ENCODE measurements around the gene ITPR3. TPM values are rescaled to one million over a fixed set of nuclear protein-coding genes. Genes with fewer than 3 reads are reported as not detected.
A peak's percentile ranks its signal among the peaks of the same experiment; 100 is the strongest.

The ITPR3 gene
- total RNA-seq, 4 donors from 2014 or later: 76.8 to 101 (median 93.9) TPM

DNA sequence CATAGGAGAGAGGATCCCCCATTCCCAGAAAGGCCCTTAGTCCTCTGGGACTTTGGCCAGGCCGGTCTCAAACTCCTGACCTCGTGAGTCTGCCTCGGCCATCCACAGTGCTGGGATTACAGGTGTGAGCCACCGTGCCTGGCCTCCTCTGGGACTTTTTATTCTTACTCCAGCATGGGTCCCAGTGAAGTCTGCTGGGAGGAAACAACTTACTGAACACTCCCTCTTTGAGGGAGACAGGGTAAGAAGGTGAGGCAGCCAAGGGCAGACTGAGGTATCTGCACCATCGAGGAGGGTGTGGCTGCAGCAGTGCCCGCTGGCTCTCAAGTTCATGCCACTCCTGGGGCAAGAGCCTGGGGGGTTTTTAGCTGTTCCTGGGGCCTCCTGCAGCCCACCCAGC is 43.4 kb upstream of the ITPR3 start:
- 83% methylated on average over 3 to 6 of the region's 6 CpGs for WGBS, 2 donors
- TF ChIP-seq, protein P1, sequence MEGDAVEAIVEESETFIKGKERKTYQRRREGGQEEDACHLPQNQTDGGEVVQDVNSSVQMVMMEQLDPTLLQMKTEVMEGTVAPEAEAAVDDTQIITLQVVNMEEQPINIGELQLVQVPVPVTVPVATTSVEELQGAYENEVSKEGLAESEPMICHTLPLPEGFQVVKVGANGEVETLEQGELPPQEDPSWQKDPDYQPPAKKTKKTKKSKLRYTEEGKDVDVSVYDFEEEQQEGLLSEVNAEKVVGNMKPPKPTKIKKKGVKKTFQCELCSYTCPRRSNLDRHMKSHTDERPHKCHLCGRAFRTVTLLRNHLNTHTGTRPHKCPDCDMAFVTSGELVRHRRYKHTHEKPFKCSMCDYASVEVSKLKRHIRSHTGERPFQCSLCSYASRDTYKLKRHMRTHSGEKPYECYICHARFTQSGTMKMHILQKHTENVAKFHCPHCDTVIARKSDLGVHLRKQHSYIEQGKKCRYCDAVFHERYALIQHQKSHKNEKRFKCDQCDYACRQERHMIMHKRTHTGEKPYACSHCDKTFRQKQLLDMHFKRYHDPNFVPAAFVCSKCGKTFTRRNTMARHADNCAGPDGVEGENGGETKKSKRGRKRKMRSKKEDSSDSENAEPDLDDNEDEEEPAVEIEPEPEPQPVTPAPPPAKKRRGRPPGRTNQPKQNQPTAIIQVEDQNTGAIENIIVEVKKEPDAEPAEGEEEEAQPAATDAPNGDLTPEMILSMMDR (IDR thresholded peaks at IDR 0.05): no peak
- no peak for TF ChIP-seq EP300 (IDR thresholded peaks at IDR 0.05)
- no peak for TF ChIP-seq POLR2A (IDR thresholded peaks at IDR 0.05)
- peaks cover 0 to 37% (median 18%) of the 10 kb centered on the region in 4 donors for H3K4me1 ChIP-seq
- no peaks in the 10 kb centered on the region for H3K9me3 ChIP-seq
- H3K4me3 ChIP-seq: no peak overlapping the region
- DNase-seq (ENCODE audit: low spot score in 2 of 2): no peak
- no peaks in the 10 kb centered on the region for H3K27me3 ChIP-seq
- peaks cover 4 to 47% (median 21%) of the 10 kb centered on the region in 3 donors for H3K36me3 ChIP-seq
- H3K27ac ChIP-seq: peak overlapping the region in 3 of 4 donors; percentile 55 to 93 (median 91)

DNA sequence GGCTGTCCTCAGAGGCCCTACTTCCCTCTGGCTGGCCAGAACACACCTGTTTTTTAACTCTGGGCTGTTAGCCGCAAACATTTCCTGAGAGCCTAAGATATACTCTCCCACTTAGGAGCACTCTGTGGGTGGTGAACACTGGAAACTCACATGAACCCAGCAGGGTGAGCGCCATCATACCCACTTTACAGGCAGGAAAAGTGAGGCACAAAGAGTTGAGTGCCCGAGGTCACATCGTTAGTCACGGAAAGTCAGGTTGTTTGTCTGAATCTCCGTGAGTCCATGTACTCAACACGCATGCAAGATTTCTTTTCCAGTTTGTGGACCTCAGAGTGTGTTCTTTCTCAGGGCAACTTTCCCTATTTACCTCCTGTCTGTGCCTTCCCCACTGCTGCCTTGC is 43.0 kb upstream of the ITPR3 start:
- WGBS, 2 donors: 86 to 92% methylated on average over 7 of the region's 7 CpGs
- Histone ChIP-seq H3K4me3 (peak overlapping the region in 2 of 4 donors; percentile 83 to 96), H3K36me3 (peaks cover 4 to 47% (median 21%) of the 10 kb centered on the region in 3 donors), H3K27me3 (no peaks in the 10 kb centered on the region), H3K4me1 (peaks cover 0 to 37% (median 18%) of the 10 kb centered on the region in 4 donors), H3K27ac (peak overlapping the region in 3 of 4 donors; percentile 55 to 93 (median 91)), H3K9me3 (no peaks in the 10 kb centered on the region)
- TF ChIP-seq POLR2A (IDR thresholded peaks at IDR 0.05): no peak
- no peak for TF ChIP-seq EP300 (IDR thresholded peaks at IDR 0.05)
- TF ChIP-seq, protein P1 (IDR thresholded peaks at IDR 0.05): no peak
- DNase-seq (ENCODE audit: low spot score in 2 of 2): no peak

DNA sequence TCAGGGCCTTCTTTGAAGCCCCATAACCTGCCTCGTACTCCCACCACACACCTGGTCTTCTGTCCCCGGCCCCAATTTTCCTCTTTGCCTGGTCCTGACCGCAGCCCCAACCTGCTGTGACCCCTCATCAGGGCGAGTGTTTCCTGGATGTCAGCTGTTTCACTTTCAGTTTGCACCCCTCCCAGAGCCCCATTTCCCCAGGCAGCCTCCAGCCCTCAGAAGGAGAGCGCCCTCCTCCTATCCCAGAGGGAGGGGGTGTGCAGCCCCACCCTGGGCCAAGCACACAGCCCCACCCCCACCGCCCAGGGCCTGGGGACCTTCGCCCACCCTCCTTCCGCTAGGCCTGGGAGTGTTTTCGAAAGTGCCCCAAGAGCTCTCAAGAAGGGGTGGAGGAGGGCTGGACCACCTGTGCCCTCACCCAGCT is 42.5 kb upstream of the ITPR3 start:
- peaks cover 4 to 42% (median 21%) of the 10 kb centered on the region in 3 donors for H3K36me3 ChIP-seq
- 70 to 72% methylated on average over 6 to 7 of the region's 9 CpGs for WGBS, 2 donors
- no peaks in the 10 kb centered on the region for H3K9me3 ChIP-seq
- no peak for TF ChIP-seq POLR2A (IDR thresholded peaks at IDR 0.05)
- TF ChIP-seq, protein P1 (IDR thresholded peaks at IDR 0.05): no peak
- no peak for TF ChIP-seq EP300 (IDR thresholded peaks at IDR 0.05)
- peaks cover 0 to 37% (median 18%) of the 10 kb centered on the region in 4 donors for H3K4me1 ChIP-seq
- H3K27ac ChIP-seq: peak overlapping the region in 3 of 4 donors; percentile 87 to 93 (median 91)
- no peaks in the 10 kb centered on the region for H3K27me3 ChIP-seq
- H3K4me3 ChIP-seq: peak overlapping the region in 3 of 4 donors; percentile 78 to 96 (median 83)
- no peak for DNase-seq (ENCODE audit: low spot score in 2 of 2)

DNA sequence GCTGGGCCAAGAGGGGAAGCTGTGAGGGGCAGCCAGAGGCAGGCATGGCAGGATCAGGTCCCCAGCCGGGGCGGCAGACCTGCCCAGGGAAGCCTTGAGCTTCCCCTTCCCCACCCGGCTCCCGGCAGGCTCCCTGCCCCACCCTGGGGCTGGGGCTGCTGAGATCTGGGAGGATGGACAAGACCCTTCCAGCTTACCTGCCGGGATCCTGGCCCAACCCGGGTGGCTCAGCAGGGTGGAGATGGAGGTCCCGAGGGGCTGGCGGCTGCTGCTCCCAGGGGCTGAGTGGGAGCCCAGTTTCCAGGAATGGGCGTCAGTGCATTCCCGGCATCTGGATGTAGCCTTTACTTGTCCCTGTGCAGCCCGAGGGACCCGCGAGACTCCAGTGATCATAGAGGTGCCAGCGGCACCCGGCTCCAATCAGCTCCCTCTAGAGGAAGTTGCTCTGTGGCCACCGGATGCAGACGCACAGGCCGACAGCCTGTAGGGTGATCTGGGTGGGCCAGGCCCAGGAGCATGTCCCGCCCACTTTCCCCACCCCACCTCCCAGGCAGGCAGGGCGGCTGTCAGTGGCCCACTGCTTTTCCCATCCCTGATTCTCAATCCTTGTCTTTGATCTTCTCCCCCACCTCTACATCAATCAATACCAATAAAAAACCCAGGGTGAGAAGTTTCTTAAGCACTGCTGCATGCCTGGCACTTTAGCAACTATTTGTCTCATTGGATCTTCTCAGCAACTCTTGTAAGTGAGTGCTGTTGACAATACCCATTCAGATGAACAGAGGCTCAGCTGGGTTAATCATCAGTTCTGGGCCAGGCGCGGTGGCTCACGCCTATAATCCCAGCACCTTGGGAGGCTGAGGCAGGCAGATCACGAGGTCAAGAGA is 41.1 kb upstream of the ITPR3 start, which contains the start of gene BAK1:
Gene BAK1 (minus strand): TSS at position 449 of the 887 bp plus-strand sequence. CDS start 2,672 bp downstream, outside the sequence.
- no peaks in the 10 kb centered on the region for H3K9me3 ChIP-seq
- peak within 1 kb of the TSS; percentile 71 to 93 (median 89) for H3K27ac ChIP-seq
- DNase-seq (ENCODE audit: low spot score in 2 of 2): peak; percentile 78 to 79
- H3K4me3 ChIP-seq: peak within 1 kb of the TSS; percentile 66 to 96 (median 80)
- TF ChIP-seq POLR2A (IDR thresholded peaks at IDR 0.05) (peak; percentile 38 to 78), EP300 (IDR thresholded peaks at IDR 0.05) (peak; percentile 40 to 86)
- TF ChIP-seq, protein P1 (IDR thresholded peaks at IDR 0.05): peak; percentile 47 to 74 (median 62)
- peaks cover 0 to 37% (median 18%) of the 10 kb centered on the region in 4 donors for H3K4me1 ChIP-seq
- 3% methylated on average over 12 of the region's 24 CpGs for WGBS, 2 donors
- peaks cover 1 to 28% (median 7%) of the 10 kb centered on the region in 3 donors for H3K36me3 ChIP-seq
- no peaks in the 10 kb centered on the region for H3K27me3 ChIP-seq

DNA sequence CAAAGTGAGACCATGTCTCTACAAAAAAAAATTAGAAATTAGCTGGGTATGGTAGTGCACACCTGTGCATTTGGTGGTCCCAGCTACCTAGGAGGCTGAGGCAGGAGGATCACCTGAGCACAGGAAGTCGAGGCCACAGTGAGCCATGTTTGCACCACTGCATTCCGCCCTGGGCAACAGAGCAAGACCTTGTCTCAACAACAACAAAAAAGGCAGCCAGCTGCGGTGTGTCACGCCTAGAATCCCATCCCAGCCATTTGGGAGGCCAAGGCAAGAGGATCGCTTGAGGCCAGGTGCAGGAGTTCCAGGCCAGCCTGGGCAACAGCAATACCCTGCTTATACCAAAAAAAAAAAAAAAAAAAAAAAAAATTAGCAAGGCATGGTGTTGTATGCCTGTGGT is 39.9 kb upstream of the ITPR3 start:
- WGBS, 2 donors: 91 to 93% methylated on average over 5 of the region's 5 CpGs
- no peak for DNase-seq (ENCODE audit: low spot score in 2 of 2)
- H3K9me3 ChIP-seq: no peaks in the 10 kb centered on the region
- no peak overlapping the region for H3K27ac ChIP-seq
- peaks cover 0 to 48% (median 22%) of the 10 kb centered on the region in 4 donors for H3K4me1 ChIP-seq
- H3K4me3 ChIP-seq: no peak overlapping the region
- TF ChIP-seq EP300 (IDR thresholded peaks at IDR 0.05) (no peak), POLR2A (IDR thresholded peaks at IDR 0.05) (no peak)
- TF ChIP-seq, protein P1 (IDR thresholded peaks at IDR 0.05): no peak
- peaks cover 0 to 17% (median 0%) of the 10 kb centered on the region in 3 donors for H3K36me3 ChIP-seq
- no peaks in the 10 kb centered on the region for H3K27me3 ChIP-seq
